Aorta (tissue), 5 donors: ENCODE results near the gene PORCN. TPM values are rescaled to one million over a fixed set of nuclear protein-coding genes. Genes with fewer than 3 reads are reported as not detected.

Experiments used
- ATAC-seq: fragments of 200-7000 bp; cut with Tn5 transposase; one replicate; pipeline ENCODE4 v1.9.1; 2022; ENCODE audit warnings: moderate library complexity; ENCODE audit not compliant: low FRiP score
- DNase-seq, 2 donors: peaks; one replicate each; pipeline ENCODE4 v3.0.0-alpha.2; 2020
- H3K27ac ChIP-seq, 2 donors: one replicate each; pipeline ENCODE4 v1.5.1; 2013; ENCODE audit warnings: low read length in 2 of 2, mild to moderate bottlenecking in 2 of 2, moderate library complexity in 2 of 2, control low read depth in 1 of 2, inconsistent platforms in 1 of 2, low read depth in 1 of 2
- H3K27me3 ChIP-seq, 2 donors: one replicate each; pipeline ENCODE4 v1.6.1; 2013; ENCODE audit warnings: control low read depth in 1 of 2, low read length in 1 of 2, mild to moderate bottlenecking in 1 of 2, moderate library complexity in 1 of 2; ENCODE audit not compliant: insufficient read depth in 2 of 2, control insufficient read depth in 1 of 2
- H3K36me3 ChIP-seq, 2 donors: one replicate each; pipeline ENCODE4 v1.6.1; 2013; ENCODE audit warnings: control low read depth in 1 of 2, low read length in 1 of 2, mild to moderate bottlenecking in 1 of 2; ENCODE audit not compliant: insufficient read depth in 2 of 2, control insufficient read depth in 1 of 2
- H3K4me1 ChIP-seq, 2 donors: one replicate each; pipeline ENCODE4 v1.6.1; 2013; ENCODE audit warnings: low read length in 2 of 2, control low read depth in 1 of 2, mild to moderate bottlenecking in 1 of 2, moderate library complexity in 1 of 2; ENCODE audit not compliant: insufficient read depth in 2 of 2, control insufficient read depth in 1 of 2
- H3K4me3 ChIP-seq, 2 donors: one replicate each; pipeline ENCODE4 v1.5.1; 2013; ENCODE audit warnings: low read length in 2 of 2, control low read depth in 1 of 2, mild to moderate bottlenecking in 1 of 2
- H3K9me3 ChIP-seq: one replicate; pipeline ENCODE4 v1.6.1; 2013; ENCODE audit warnings: mild to moderate bottlenecking, low read length; ENCODE audit not compliant: control insufficient read depth
- WGBS, 2 donors: extraction: QIAGEN DNeasy Blood & Tissue Kit; methylation state at CpG; one replicate each; pipeline ENCODE4 v1.1.7; 2013; 5-methylcytosine and 5-hydroxymethylcytosine counted together
- intact Hi-C, 2 donors: fragments of 100-400 bp; cut with DNase I; formaldehyde crosslinking; loops; one replicate each; pipeline versions ENCODE4 v1.14.2 to v1.15.0; 2022
- polyA plus RNA-seq, 2 donors: library from polyadenylated mRNA; stranded (reverse); fragments of 200-250 nt; gene quantifications; one replicate each; pipeline ENCODE4 v1.2.3, GENCODE V29; 2013
- total RNA-seq, 2 donors: library from RNA; stranded (reverse); fragmentation: NEBNext Ultra II Directional; extraction: Animal tissue kit (Norgen Biotek cat#: 25700); gene quantifications; one replicate each; pipeline ENCODE4 v1.2.1, GENCODE V29; 2021
- donor health status: healthy with polysubstance abuse.
- donor health status: Bipolar disorder and iron deficiency.
- donor health status: DM: no; HTN: no; CAD: no.
- donor health status: DM: no; HTN: no; CAD: no.
- donor health status: DM: yes; HTN: yes; CAD: no.

The PORCN gene
- total and polyA plus RNA-seq, 4 donors: 4.5 to 18.7 (median 11.1) TPM

DNA sequence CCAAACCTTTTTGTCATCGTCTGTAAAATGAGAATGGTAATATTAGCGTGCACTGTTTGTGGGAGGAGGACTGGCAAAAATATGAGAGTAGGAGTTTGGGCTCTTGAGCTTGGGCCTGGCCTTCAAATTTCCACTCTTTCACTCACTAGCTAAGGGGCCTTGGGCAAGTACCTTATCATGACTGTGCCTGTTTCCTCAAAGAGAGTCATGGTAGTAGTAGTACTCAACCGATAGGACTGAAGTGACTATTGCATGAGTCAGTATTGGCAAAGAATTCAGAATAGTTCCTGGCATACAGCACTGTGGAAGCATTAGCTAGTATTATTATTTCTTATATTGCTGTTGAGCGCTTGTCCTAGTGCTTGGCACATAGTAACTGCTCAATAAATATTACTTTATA, 49.5 kb downstream of the PORCN start:
- Histone ChIP-seq H3K9me3 (no peaks in the 10 kb centered on the region), H3K27me3 (no peaks in the 10 kb centered on the region), H3K36me3 (peaks cover 0 to 5% of the 10 kb centered on the region in 2 donors), H3K27ac (no peak overlapping the region), H3K4me3 (no peak overlapping the region), H3K4me1 (no peaks in the 10 kb centered on the region)
- WGBS, 2 donors: 39 to 70% methylated on average over 4 of the region's 4 CpGs
- ATAC-seq: peak; percentile 53
- intact Hi-C loops: no loop called here
- DNase-seq: no peak

DNA sequence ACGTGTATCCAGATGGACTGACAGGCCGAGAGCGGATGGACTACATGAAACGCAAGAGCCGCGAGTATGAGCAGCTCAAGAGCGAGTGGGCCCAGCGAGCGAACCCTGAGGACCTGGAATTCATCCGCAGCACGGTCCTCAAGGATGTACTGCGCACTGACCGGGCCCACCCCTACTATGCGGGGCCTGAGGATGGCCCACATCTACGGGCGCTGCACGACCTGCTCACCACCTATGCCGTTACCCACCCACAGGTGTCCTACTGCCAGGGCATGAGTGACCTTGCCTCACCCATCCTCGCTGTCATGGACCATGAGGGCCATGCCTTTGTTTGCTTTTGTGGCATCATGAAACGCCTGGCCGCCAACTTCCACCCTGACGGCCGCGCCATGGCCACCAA, 50.8 kb downstream of the PORCN start:
- Histone ChIP-seq H3K4me3 (no peak overlapping the region), H3K27ac (no peak overlapping the region), H3K9me3 (no peaks in the 10 kb centered on the region), H3K27me3 (no peaks in the 10 kb centered on the region), H3K4me1 (no peaks in the 10 kb centered on the region), H3K36me3 (peaks cover 0 to 5% of the 10 kb centered on the region in 2 donors)
- WGBS, 2 donors: 94 to 96% methylated on average over 24 of the region's 24 CpGs
- no peak for ATAC-seq
- no peak for DNase-seq
- intact Hi-C loops: no loop called here

DNA sequence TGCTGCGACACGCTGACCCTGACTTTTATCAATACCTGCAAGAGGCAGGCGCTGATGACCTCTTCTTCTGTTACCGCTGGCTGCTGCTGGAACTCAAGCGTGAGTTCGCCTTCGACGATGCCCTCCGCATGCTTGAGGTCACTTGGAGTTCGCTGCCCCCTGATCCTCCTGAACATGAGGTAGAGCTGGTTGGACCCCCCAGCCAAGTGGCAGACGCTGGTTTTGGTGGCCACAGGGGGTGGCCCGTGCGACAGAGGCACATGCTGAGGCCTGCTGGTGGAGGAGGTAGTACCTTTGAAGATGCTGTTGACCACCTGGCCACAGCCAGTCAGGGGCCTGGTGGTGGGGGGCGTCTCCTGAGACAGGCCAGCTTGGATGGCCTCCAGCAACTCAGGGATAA, 51.3 kb downstream of the PORCN start:
- Histone ChIP-seq H3K36me3 (peaks cover 0 to 5% of the 10 kb centered on the region in 2 donors), H3K4me3 (no peak overlapping the region), H3K4me1 (no peaks in the 10 kb centered on the region), H3K9me3 (no peaks in the 10 kb centered on the region), H3K27ac (no peak overlapping the region), H3K27me3 (no peaks in the 10 kb centered on the region)
- ATAC-seq: no peak
- intact Hi-C loops: no loop called here
- no peak for DNase-seq
- 93 to 95% methylated on average over 14 of the region's 14 CpGs for WGBS, 2 donors

DNA sequence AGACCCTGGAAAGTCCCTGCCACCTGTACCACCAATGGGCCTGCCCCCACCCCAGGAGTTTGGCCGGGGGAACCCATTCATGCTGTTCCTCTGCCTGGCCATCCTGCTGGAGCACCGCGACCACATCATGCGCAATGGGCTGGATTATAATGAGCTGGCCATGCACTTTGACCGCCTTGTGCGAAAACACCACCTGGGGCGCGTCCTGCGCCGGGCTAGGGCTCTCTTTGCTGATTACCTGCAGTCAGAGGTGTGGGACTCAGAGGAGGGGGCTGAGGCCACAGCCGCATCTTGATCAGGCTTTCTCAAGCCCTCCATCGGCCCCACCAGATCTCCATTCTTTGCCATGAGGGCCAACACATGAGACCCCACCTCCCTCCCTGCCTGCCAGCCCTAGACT, 51.9 kb downstream of the PORCN start:
- intact Hi-C loops: no loop called here
- WGBS, 2 donors: 93 to 95% methylated on average over 12 of the region's 12 CpGs
- Histone ChIP-seq H3K9me3 (no peaks in the 10 kb centered on the region), H3K27ac (no peak overlapping the region), H3K4me3 (no peak overlapping the region), H3K27me3 (no peaks in the 10 kb centered on the region), H3K4me1 (no peaks in the 10 kb centered on the region), H3K36me3 (peaks cover 0 to 5% of the 10 kb centered on the region in 2 donors)
- ATAC-seq (no peak), DNase-seq (no peak)

DNA sequence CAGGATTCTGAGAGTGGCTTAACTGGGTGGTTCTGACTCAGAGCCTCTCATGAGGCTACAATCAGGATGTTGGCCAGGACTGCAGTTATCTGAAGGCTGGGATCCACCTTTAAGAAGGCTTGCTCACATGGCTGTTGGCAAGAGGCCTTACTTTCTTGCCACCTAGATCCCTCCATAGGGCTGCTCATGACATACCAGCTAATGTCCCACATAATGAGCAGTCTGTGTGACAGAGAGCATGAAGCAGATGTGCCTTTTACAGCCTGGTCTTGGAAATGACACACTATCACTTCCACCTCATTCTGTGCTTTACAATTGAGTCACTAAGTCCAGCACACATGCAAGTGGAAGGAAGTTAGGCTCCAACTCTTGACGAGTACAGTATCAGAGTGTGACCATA, 61.2 kb downstream of the PORCN start:
- ATAC-seq (no peak), DNase-seq (no peak)
- no peak overlapping the region for H3K4me3 ChIP-seq
- WGBS, 2 donors: 71 to 83% methylated on average over 1 of the region's 1 CpG
- H3K9me3 ChIP-seq: no peaks in the 10 kb centered on the region
- no peaks in the 10 kb centered on the region for H3K36me3 ChIP-seq
- intact Hi-C loops: no loop called here
- H3K27ac ChIP-seq: no peak overlapping the region
- no peaks in the 10 kb centered on the region for H3K4me1 ChIP-seq
- no peaks in the 10 kb centered on the region for H3K27me3 ChIP-seq

Other genes starting within 250 kb of the PORCN start
- gene SSX3, start 152.3 kb upstream of the PORCN start, total RNA-seq: not detected
- not detected for gene SSX3, start 152.3 kb upstream of the PORCN start, polyA plus RNA-seq
- not detected for gene SSX4, start 125.5 kb upstream of the PORCN start, total RNA-seq
- gene SSX4, start 125.5 kb upstream of the PORCN start, polyA plus RNA-seq: not detected
- not detected for gene SSX4B, start 97.0 kb upstream of the PORCN start, total RNA-seq
- gene SSX4B, start 97.0 kb upstream of the PORCN start, polyA plus RNA-seq: not detected
- gene SLC38A5, start 38.7 kb upstream of the PORCN start, total RNA-seq: 10 to 100 TPM; 11.8 to 13.2 TPM
- 1 to 10 TPM; 6.0 to 8.5 TPM for gene SLC38A5, start 38.7 kb upstream of the PORCN start, polyA plus RNA-seq
- 10 to 100 TPM; 32.7 to 38.4 TPM for gene FTSJ1, start 32.8 kb upstream of the PORCN start, total RNA-seq
- 10 to 100 TPM; 28.5 to 45.1 TPM for gene FTSJ1, start 32.8 kb upstream of the PORCN start, polyA plus RNA-seq
- 10 to 100 TPM; 12.6 to 15.4 TPM for gene EBP, start 12.8 kb downstream of the PORCN start, total RNA-seq
- gene EBP, start 12.8 kb downstream of the PORCN start, polyA plus RNA-seq: 10 to 100 TPM; 21.7 to 32.7 TPM
- gene TBC1D25, start 30.7 kb downstream of the PORCN start, total RNA-seq: 10 to 100 TPM; 15.2 to 16.7 TPM
- gene TBC1D25, start 30.7 kb downstream of the PORCN start, polyA plus RNA-seq: 1 to 10 TPM; 4.6 to 8.4 TPM
- 100 to 1,000 TPM; 194 to 285 TPM for gene RBM3, start 65.5 kb downstream of the PORCN start, total RNA-seq
- gene RBM3, start 65.5 kb downstream of the PORCN start, polyA plus RNA-seq: 100 to 1,000 TPM; 128 to 299 TPM
- gene WDR13, start 88.5 kb downstream of the PORCN start, total RNA-seq: 100 to 1,000 TPM; 110 to 112 TPM
- 100 to 1,000 TPM; 103 to 337 TPM for gene WDR13, start 88.5 kb downstream of the PORCN start, polyA plus RNA-seq
- 10 to 100 TPM; 12.4 to 19.9 TPM for gene WAS, start 174.8 kb downstream of the PORCN start, total RNA-seq
- 1 to 10 TPM in 1 of 2 donors, under 1 TPM in 1; 0.90 to 9.6 TPM for gene WAS, start 174.8 kb downstream of the PORCN start, polyA plus RNA-seq
- 1 to 10 TPM; 2.6 to 3.0 TPM for gene SUV39H1, start 187.7 kb downstream of the PORCN start, total RNA-seq
- gene SUV39H1, start 187.7 kb downstream of the PORCN start, polyA plus RNA-seq: 1 to 10 TPM in 1 of 2 donors, under 1 TPM in 1; 0.88 to 3.2 TPM